Esophagus squamous epithelium (tissue), 4 donors: Measurements from ENCODE around the gene ZNHIT1.

Experiments
- CTCF ChIP-seq, 6 experiments: fragments of 450-650 bp in 4 of 6; fragments of 200-600 bp in 2 of 6; sonication (generic) in 2 of 6; IDR thresholded peaks; one replicate each; pipeline ENCODE4 v1.5.1; 2016 to 2019; ENCODE audit warnings: antibody characterized with exemption in 6 of 6, mild to moderate bottlenecking in 4 of 6, moderate library complexity in 4 of 6
- POLR2A ChIP-seq, 4 donors: fragments of 450-650 bp; IDR thresholded peaks; one replicate each; pipeline ENCODE4 v1.6.1; 2017; ENCODE audit warnings: antibody characterized with exemption in 4 of 4, mild to moderate bottlenecking in 4 of 4, moderate library complexity in 3 of 4

- TF ChIP-seq CTCF (IDR thresholded peaks at IDR 0.05) (no peak), POLR2A (IDR thresholded peaks at IDR 0.05) (no peak)
Measured at GRCh38 chr7:101220295-101220694, 2.3 kb downstream of the ZNHIT1 start.
